Activated T-cell treated with anti-CD3 and anti-CD28 coated beads, Interleukin-2, amount 50 U/mL, for 1 hour (primary cell): ENCODE results near the gene WNT9A.

ENCODE experiments used
- DNase-seq: peaks from one replicate; pipeline ENCODE4 v3.0.0-alpha.2; 2020

The WNT9A gene

DNA sequence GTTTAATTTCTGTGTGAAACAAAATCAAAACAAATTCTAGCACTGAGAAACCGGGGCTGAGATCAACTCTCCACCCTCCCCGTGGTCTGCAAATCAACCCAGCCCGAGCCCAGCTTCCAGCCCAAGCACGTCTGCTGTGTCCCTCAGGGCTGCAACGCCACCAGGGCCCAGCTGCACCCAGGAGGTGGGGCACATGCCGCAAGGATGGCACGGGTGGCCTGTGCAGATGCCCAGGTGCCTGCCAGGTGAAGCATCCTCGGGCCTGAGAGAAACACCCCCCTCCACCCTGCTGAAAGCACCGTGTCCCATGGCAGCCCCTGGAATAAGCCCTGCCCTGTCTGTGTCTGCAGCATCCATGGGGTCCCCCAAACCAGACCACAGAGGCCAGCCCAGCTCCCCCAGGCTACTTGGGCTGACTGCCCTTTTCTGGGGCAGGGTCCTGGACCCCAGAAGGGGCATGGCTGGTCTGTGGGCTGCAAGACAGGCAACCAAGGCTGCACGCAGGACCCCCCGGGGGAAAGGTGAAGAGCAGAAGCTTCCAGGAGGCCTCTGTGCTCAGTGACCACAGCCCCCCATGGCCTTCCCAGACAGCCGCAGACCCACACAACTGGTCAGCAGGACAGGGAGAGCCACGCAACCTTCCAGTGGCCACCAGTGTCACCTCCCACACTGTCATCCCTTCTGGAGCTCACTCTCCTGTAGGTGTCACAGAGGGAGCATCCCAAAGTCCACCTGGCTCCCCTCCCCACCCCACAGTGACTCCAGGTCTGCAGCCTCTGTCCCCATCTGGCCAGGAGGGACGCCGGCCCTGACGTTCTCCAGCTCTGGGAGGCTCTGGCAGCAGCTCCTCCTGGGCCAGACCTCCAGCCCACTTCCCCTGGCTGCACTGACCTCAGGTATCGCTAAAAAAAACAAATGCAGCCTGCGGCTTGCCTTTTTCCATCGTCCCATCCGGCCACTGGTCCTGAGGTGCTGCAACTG, 7.7 kb downstream of the WNT9A start:
- peak; percentile 13 for DNase-seq

DNA sequence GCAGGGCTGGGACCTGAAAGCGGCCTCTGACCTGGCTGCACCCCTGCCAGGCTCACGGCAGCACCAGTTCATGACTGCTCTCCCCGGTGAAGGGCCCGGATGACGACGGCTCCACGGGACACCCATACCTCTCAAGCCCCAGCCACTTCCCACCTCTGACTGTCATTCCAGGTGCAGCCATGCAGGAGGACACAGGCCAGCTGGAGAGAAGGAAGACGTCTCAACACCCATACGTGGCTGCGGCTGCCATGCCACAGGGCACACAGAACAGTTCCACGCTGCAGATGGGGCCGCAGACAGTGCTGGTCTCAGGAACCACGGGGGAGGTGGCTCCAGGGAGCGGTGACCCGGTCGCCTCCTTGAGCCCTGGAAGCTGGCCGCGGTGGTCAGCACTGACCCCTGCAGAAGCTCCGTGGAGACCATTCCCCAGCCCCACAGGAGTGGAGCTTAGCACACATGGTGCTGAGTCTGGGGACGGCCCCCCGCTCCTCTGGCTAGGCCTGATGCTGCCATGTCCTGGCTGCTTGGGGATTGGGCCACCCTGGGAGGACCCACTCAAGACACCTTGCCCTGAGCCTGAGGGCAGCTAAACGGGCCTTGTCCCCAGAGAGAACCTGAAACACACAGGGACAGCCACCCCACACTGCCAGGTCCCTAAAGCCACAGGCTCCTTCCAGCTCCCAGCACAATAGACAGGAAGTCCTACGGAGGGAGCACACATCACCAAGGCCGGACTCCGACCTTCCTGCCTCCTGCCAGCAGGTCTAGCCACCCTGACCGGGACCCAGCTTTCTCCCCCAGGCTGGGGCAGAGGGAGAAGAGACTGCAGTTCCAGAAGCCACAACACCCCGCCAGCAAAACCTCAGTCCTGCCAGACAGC, 8.6 kb downstream of the WNT9A start:
- no peak for DNase-seq

DNA sequence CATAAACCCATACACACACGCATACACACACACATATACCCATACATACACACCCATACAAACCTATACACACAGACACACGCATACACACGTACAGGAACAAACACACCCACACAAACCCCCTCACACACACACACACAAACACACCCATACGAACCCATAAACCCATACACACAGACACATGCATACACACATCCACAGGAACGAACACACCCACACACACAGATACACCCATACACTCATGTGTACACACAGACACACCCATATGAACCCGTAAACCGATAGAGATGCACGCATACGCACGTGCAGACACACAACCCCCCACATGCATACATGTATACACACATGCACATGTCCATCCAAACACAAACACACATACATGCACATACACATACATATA, 9.5 kb downstream of the WNT9A start:
- no peak for DNase-seq

GRCh38 chr1:227937838-227938145, 9.9 kb downstream of the WNT9A start:
- DNase-seq = no peak

GRCh38 chr1:227937031-227937837, 10.5 kb downstream of the WNT9A start:
- no peak for DNase-seq

DNA sequence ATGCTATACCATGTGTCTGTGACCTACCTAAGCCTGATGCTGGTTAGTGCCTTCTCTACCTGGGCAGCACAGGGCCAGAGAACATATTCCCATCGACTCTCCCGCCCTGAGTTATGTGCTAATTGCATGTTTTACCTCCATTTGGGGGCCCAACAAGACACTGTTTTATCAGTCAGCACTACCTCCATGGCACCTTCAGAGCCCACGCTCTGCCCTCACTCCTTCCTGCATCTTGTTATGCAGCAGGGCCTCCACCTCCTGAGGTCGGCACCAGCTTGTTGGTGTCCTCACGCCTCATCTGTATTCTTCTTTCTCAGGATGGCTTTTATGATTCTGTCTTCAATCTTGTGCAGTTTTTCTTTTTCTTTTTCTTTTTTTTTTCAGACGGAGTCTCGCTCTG, 11.9 kb downstream of the WNT9A start:
- DNase-seq = no peak

GRCh38 chr1:227934476-227935313, 13.0 kb downstream of the WNT9A start:
- DNase-seq = no peak

GRCh38 chr1:227929751-227930472, 17.8 kb downstream of the WNT9A start:
- DNase-seq = no peak

DNA sequence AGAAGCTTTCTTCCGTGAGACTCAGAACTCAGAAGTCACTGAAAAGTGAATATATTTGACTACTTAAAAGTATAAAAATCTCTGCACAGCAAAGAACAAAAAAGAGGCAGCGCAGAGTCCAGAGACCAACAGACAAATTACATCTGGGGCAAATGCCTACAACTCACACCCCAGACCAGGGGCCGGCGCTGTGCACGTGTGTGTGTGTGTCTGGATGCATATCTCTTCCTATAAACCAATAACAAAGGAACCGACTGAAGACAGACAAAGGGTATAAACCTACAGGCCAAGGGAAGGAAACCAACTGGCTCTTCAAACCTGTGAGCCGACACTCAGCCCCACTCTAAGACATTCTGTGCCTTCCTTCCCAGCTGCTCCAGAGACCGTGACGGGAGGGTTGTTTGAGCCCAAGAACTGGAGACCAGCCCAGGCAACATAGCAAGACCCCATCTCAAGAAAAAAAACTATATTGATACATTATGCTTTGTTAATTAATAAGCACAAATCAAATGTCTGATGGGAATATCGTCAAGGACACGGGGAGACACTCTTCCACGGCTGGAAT, 18.8 kb downstream of the WNT9A start:
- no peak for DNase-seq

- DNase-seq = no peak
These were observed 19.6 kb downstream of the WNT9A start for GRCh38 chr1:227927971-227928741.

DNA sequence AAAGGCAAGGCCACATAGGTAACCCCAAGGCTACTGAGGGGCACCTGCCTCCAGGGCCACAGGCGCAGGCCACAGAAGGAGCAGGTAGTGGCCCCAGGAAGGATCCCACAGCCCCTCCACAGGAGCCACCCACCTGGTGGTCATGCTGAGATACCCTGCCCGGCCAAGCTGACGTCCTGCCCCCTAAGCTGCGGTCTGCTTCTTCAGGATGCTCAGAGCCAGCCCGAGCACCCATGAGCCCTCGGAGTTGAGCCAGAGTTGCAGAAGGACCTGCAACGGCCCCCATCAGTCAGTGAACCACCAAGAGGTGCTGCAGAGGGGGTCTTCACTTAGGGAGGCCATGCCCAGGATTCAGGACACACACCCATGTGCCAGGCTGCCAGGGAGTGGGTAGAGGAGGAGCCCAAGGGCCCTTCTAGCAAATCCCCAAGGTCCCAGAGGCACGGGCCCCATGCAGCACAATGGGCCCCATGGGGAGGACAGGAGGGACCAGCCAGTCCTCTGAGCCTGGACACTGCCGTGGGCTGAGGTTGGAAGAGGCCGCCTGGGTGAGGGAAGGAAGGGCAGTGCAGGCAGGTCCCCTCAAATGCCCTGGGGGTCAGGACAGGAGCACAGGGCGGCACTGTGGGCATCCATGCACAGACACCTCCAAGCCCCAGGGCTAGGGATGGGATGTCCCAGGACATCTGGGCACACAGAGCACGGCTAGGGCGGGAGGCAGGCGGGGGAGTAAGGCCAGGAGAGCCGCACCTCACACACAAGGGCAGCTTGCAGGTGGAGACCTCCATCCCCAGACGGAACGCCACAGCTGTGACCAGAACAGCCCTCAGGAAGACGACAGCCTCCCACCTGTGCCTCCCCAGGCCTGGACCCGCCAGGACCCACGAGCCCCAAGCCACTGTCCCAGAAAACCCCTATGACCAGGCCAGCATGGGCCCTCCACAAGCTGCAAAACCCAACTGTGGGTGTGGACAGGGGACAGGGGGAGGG, 20.5 kb downstream of the WNT9A start:
- DNase-seq = no peak

- no peak for DNase-seq
These were observed 21.4 kb downstream of the WNT9A start for GRCh38 chr1:227926216-227926791.

- no peak for DNase-seq
These were observed 22.0 kb downstream of the WNT9A start for GRCh38 chr1:227925582-227926198.

GRCh38 chr1:227924833-227925574, 22.7 kb downstream of the WNT9A start:
- DNase-seq = no peak

DNA sequence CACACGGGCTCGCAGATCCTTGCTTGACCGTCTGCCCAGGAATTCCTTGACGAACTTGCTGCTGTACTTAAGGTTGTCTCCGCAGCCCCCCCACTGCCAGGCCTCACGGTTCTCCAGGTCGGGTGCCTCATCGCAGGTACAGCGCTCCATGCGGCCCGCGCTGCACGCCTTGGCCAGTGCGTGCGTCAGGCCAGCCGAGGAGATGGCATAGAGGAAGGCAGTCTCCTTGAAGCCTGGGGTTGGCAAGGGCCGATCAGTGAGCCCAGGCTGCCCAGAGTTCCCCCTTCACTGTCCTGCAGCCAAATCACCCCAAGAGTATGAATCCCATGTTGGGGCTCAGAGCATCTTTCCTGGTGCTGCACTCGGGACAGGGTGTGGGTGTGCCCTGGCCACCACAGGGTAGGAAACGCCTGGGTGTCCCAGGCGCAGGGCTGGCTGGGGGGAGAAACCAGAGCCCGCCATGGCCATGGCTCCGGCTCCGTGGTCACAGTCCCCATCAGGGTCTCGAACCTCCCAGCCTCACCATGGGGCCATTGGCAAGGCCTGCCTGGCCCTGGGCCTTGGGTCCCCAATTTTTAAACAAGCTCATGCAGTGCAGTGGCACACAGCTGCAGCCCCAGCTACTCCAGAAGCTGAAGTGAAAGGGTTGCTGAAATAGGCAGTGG, 23.4 kb downstream of the WNT9A start:
- DNase-seq = no peak

DNA sequence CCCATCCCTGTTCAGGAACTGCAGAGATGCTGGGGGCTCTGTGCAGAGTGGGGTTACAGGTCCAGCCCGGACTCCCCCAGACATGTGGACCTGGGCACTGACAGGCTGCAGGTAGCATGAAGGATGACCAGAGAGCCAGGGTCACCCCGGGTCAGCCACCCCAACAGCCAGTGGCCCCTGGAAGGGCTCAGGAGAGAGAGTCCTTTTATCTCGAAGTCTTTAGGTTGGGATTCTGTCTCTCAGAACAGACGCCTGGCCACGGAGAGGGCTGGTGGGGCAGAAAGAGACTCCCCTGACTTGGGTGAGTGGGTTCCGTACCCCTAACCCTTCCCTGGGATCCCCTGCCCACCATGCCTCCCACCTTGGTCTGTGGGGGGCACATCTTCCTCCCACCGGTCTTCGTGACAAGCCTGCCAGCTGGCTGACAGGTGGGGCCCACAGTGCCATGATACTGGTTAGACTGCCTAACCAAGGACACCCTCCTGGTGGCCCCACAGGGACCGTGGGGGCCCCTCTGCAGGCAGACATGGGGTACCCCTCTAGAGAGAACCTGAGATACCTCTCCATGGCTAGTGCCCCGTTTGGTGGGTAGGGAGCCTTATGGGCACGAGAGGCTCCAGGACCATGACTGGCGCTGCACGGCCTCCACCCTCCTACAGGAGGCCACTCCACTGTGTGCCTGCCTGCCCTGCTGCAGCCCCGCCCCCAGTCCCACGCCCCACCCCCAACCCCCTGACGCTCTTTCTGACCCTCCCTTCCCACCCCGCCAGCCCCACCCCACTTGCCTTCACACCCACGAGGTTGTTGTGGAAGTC, 24.2 kb downstream of the WNT9A start:
- no peak for DNase-seq
